HepG2 (cell line): ENCODE results near the gene NUDCD3.

ENCODE experiments used
- IRF1 ChIP-seq: sonication (generic); formaldehyde crosslinking; IDR thresholded peaks from 2 replicates; pipeline ENCODE4 v1.4.0; 2020; ENCODE audit warnings: low read depth, mild to moderate bottlenecking, missing genetic modification reagents
- RXRA ChIP-seq: sonication (generic); formaldehyde crosslinking; IDR thresholded peaks from 2 replicates; pipeline ENCODE4 v1.5.1; 2020; ENCODE audit warnings: missing genetic modification reagents
- SIN3B ChIP-seq: fragments of 150-350 bp; IDR thresholded peaks from 2 replicates; pipeline ENCODE4 v1.6.1; 2014; ENCODE audit warnings: low read length

- TF ChIP-seq RXRA (CRISPR knock-in tag) (no peak), IRF1 (CRISPR knock-in tag) (no peak), SIN3B (no peak)
Measured at GRCh38 chr7:44347546-44348114, 142.8 kb downstream of the NUDCD3 start.
